Measurements from ENCODE around the gene GRIN3B. TPM values are rescaled to one million over a fixed set of nuclear protein-coding genes. Genes with fewer than 3 reads are reported as not detected.

Gene GRIN3B
- total RNA-seq, 3 donors from 2014 or later = 2.6 TPM; not detected in 2

DNA sequence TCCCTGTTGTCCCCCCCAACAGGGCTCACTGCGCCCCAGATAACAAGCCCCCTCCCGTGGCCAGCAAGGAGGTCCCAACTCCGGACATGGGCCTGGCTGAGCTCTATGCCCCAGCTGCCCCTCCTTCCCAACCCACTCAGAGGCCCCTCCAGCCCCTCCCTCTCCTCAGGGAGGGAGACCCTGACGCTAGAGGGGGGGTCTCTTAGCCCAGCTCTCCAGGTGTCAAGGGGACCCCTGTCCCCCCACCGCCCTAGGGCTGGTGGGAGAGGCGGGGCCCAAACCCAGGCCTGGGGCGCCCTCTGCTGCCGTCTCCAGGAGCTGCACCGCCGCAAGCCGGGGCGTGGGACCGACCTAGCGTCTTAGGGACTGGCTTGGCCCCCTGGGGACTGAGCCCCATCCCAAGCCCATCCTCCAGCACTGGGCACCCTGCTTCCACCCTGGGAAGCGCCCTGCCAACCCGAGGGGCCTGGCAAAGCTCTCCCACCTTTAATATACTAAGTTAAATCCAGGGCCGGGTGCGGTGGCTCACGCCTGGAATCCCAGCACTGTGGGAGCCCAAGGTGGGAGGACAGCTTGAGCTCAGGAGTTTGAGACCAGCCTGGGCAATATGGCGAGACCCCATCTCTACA lies 1.4 kb downstream of the GRIN3B start:
- Histone ChIP-seq H3K9me3 (no peaks in the 10 kb centered on the region), H3K4me3 (peak overlapping the region in 1 of 3 donors; percentile 11), H3K36me3 (no peaks in the 10 kb centered on the region), H3K4me1 (no peaks in the 10 kb centered on the region), H3K27me3 (peaks cover 14 to 67% of the 10 kb centered on the region in 2 donors), H3K27ac (no peak overlapping the region)
- intact Hi-C loops (cut with DNase I; ENCODE audit: low total_unique reads) = no loop called here
- TF ChIP-seq POLR2AphosphoS5 (IDR thresholded peaks at IDR 0.05) = no peak
- TF ChIP-seq, protein P1, sequence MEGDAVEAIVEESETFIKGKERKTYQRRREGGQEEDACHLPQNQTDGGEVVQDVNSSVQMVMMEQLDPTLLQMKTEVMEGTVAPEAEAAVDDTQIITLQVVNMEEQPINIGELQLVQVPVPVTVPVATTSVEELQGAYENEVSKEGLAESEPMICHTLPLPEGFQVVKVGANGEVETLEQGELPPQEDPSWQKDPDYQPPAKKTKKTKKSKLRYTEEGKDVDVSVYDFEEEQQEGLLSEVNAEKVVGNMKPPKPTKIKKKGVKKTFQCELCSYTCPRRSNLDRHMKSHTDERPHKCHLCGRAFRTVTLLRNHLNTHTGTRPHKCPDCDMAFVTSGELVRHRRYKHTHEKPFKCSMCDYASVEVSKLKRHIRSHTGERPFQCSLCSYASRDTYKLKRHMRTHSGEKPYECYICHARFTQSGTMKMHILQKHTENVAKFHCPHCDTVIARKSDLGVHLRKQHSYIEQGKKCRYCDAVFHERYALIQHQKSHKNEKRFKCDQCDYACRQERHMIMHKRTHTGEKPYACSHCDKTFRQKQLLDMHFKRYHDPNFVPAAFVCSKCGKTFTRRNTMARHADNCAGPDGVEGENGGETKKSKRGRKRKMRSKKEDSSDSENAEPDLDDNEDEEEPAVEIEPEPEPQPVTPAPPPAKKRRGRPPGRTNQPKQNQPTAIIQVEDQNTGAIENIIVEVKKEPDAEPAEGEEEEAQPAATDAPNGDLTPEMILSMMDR (IDR thresholded peaks at IDR 0.05) = peak; percentile 69 to 87 (median 77)
- DNase-seq (ENCODE audit: low spot score in 2 of 2) = no peak

DNA sequence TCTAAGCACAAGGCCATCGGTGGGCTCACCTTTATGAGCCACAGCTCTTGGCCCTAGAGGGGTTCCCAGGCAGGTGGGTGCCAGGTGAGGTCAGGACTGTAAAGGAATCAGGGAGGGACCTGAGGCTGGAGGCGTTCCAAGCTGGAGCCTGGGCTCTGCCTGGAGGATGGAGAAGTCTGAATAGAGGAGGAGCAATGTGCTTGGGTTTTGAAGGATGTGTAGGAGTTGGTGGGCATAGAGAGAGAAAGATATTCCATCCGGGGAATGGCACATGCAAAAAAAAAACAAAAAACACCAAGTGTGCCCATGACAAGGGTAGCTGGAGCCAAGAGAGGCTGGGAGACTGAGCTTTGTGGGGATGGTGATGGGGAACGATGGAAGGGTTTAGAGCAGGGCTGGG lies 2.4 kb downstream of the GRIN3B start:
- DNase-seq (ENCODE audit: low spot score in 2 of 2) = no peak
- TF ChIP-seq POLR2A (IDR thresholded peaks at IDR 0.05) (no peak), POLR2AphosphoS5 (IDR thresholded peaks at IDR 0.05) (no peak)
- TF ChIP-seq, protein P1 (IDR thresholded peaks at IDR 0.05) = no peak
- H3K27me3 ChIP-seq = peaks cover 14 to 57% of the 10 kb centered on the region in 2 donors

DNA sequence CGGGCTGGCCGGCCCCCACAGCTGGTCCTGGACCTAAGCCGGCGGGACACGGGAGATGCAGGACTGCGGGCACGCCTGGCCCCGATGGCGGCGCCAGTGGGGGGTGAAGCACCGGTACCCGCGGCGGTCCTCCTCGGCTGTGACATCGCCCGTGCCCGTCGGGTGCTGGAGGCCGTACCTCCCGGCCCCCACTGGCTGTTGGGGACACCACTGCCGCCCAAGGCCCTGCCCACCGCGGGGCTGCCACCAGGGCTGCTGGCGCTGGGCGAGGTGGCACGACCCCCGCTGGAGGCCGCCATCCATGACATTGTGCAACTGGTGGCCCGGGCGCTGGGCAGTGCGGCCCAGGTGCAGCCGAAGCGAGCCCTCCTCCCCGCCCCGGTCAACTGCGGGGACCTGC lies 3.1 kb downstream of the GRIN3B start:
- Histone ChIP-seq H3K27me3 (peaks cover 14 to 51% of the 10 kb centered on the region in 2 donors), H3K27ac (no peak overlapping the region), H3K36me3 (no peaks in the 10 kb centered on the region), H3K4me1 (no peaks in the 10 kb centered on the region), H3K4me3 (no peak overlapping the region), H3K9me3 (no peaks in the 10 kb centered on the region)
- DNase-seq (ENCODE audit: low spot score in 2 of 2) = no peak
- TF ChIP-seq, protein P1 (IDR thresholded peaks at IDR 0.05) = no peak
- TF ChIP-seq POLR2AphosphoS5 (IDR thresholded peaks at IDR 0.05) (no peak), POLR2A (IDR thresholded peaks at IDR 0.05) (no peak)
- intact Hi-C loops (cut with DNase I; ENCODE audit: low total_unique reads) = no loop called here

More for the DNA sequence above, 2.4 kb downstream of the GRIN3B start:
- intact Hi-C loops (cut with DNase I; ENCODE audit: low total_unique reads) = no loop called here
- no peak overlapping the region for H3K27ac ChIP-seq
- H3K36me3 ChIP-seq = no peaks in the 10 kb centered on the region
- no peak overlapping the region for H3K4me3 ChIP-seq
- H3K4me1 ChIP-seq = no peaks in the 10 kb centered on the region
- H3K9me3 ChIP-seq = no peaks in the 10 kb centered on the region

DNA sequence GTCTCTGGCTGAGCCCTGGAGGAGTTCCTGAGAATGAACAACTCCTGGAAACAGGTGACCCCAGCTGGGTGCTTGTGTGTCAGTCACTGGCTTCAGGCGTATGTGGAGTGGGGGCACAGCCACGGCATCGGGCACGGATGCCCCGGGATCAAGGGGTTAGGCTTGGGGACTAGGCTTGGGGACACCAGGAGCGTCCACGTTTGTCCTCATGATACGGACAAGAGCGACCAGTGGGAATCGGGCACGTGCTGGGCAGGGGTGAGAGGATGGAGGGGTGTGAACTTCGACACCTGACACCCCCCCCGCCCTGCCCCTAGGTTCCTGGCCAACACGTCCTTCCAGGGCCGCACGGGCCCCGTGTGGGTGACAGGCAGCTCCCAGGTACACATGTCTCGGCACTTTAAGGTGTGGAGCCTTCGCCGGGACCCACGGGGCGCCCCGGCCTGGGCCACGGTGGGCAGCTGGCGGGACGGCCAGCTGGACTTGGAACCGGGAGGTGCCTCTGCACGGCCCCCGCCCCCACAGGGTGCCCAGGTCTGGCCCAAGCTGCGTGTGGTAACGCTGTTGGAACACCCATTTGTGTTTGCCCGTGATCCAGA lies 4.1 kb downstream of the GRIN3B start:
- DNase-seq (ENCODE audit: low spot score in 2 of 2) = no peak
- no peak overlapping the region for H3K27ac ChIP-seq
- H3K4me1 ChIP-seq = no peaks in the 10 kb centered on the region
- intact Hi-C loops (cut with DNase I; ENCODE audit: low total_unique reads) = no loop called here
- no peaks in the 10 kb centered on the region for H3K9me3 ChIP-seq
- no peaks in the 10 kb centered on the region for H3K36me3 ChIP-seq
- TF ChIP-seq, protein P1 (IDR thresholded peaks at IDR 0.05) = no peak
- TF ChIP-seq POLR2A (IDR thresholded peaks at IDR 0.05) (no peak), POLR2AphosphoS5 (IDR thresholded peaks at IDR 0.05) (no peak)
- H3K4me3 ChIP-seq = no peak overlapping the region
- peaks cover 14 to 40% of the 10 kb centered on the region in 2 donors for H3K27me3 ChIP-seq

All from breast epithelium (tissue), 4 donors.